CD4-positive, alpha-beta T cell treated with Interleukin-2 at 100 ng/mL for 4 hours (primary cell): ENCODE results near the gene BRCC3.

Experiments
- DNase-seq: peaks from one replicate; pipeline ENCODE4 v3.0.0-alpha.2; 2020; ENCODE audit warnings: low spot score

The BRCC3 gene

DNA sequence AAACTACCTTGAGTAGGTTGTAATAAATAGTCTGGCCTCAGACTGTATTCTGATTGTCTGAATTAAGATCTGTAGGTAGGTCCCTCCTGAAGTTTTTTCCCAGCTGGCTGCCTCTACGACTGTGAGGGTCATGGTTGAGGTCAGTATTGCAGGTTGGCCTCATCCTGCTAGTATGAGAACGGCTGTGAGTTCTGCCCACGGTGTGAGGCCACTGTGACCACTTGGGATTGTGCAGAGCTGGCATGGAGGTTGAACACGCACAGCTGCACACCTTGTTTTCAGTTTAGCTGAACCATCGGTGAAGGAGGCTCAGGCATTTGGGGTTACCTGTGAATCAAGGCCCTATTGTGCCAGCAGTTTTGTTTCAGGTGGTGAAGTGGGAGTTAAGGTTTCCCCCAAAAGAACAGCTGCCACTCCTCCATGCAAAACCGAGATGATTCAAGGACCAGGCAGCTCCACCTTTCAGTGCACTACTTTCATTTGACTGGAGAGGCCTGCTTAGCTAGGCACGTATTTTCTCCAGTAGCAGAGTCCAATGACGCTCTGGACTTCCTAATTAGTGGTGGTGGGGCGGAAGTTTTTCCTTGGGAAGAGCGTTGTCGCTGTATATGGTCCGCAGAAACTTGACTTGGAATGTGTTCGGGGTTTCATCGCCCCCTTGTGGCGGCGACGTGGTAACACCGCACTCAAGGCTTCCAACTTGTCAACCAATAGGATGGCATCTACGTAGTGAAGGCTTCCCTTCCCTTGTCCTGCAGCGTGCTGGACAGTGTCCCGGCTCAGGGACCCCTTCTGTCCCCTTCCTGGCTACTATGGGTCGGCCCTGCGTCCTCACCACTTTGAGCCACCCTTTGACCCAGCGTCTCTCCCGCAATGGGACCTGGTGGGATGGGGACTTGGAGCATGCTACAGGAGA is 14.2 kb upstream of the BRCC3 start:
- peak; percentile 57 for DNase-seq

DNA sequence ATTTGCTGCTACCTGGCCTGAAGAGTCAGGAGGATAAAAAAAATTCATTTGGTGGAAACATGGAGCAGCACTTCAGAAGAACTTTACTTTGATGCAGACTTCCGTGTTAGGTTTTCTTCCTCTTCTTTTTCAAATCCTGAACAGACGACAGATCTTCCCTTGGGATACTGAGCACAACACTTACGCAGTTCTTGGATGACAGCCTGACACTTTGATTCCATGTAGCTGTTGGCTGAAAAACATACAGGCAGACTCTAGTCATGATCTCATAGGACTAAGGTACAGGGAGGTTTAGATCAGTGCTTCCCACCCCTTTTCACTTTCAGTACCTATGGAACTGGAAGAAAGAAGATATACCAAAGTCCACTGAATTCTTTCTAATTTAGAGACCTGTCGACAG is 9.5 kb upstream of the BRCC3 start:
- DNase-seq, result no peak

DNA sequence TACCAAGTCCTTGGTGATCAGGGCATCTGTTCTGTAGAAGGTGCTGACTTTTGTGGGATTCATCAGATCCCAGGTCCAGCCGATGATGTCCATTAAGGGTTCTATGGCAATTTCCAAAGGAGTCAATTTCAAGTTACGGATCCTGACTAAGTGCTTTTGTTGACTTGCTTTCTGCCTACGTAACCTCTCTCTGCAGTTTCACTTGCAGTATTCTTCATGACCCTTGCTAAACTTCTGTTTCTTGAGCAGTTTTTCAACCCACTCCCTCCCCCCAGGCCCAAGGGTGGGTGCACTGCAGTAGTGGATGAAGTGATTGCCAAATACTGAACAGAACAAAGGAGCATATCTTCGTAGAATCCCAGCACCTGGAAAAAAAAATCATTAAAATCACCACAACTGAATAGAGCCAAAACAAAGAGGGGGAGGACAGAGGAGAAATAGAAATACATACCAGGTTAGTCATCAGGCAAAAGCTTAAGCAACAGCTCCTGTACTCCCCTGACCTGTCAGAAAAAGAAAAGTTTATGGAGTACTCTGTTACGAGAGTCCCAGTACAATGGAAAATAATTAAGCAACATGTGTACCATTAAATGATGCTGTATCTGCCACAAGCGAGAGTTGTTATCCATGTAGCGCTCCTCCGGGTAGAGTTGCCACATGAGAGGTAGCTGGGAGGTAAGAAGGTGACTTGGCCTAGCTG is 6.1 kb upstream of the BRCC3 start:
- no peak for DNase-seq

DNA sequence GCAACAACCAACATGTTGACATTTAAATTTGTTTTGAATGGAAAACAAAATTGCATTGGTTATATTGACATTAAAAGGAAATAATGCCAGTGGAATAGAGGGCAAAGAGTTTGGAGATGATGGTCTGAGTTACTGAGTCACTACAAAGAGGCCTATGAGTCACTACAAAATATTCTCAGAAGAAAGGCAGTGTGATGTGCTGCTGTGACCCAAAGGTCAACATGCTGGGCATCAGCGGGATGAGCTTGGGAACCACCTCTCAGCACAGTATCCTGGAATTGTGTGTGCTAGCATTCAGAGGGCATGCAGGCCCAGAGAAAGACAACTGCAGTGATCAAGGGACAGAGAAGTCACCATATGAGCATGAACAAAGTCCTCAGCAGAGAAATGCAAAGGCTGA is 3.1 kb upstream of the BRCC3 start:
- DNase-seq, result no peak

DNA sequence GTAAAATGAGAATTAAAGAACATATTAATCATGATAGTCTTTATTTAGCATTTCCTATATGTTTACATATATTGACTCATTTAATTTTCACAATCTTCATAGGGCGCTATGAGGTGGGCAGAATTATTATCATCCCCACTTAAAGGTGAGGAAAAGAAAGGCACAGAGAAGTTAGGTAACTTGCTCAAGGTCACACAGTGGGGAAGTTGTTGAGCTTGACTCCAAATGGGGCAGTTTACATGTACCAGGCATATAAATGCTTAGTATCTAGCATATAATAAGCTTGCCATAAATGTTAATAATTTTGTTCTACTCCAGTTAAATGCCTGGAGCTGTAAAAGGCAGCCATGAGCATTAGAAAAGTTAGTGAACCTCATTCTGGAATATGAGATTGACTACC is 1.9 kb upstream of the BRCC3 start:
- DNase-seq, result no peak

DNA sequence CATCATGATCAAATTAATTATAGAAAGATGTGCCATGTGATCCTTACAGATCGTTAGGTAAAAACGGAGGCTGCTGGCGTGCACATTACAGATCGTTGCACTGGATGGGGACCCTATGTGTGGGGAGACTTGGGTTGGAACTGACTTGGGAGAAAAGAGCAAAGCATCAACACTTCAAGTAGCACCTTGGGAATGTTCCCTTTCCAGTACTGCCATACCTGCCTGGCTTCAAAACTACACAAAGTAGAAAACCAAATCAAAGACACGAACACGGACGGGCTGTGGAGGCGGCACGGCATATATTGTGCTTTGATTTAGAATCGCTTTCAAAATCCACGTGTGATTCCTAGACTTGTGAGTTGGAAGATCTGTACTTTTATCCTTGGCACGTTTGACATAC is 1.3 kb upstream of the BRCC3 start:
- DNase-seq, result no peak

DNA sequence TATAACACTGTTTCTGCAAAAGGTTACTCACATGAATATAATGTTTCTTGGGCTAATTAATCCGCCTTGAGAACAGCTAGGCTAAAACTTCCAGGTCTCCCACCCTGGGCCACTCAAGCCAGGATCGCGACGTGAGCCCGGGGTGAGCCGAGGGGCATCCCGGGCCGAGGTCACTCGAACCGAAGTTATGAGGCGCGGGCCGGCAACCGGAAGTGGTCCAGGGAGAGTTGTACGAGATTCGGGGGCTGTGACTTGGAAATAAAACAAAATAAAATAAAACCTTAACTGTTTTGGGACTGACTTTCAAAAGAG is 689 bp upstream of the BRCC3 start:
- no peak for DNase-seq

DNA sequence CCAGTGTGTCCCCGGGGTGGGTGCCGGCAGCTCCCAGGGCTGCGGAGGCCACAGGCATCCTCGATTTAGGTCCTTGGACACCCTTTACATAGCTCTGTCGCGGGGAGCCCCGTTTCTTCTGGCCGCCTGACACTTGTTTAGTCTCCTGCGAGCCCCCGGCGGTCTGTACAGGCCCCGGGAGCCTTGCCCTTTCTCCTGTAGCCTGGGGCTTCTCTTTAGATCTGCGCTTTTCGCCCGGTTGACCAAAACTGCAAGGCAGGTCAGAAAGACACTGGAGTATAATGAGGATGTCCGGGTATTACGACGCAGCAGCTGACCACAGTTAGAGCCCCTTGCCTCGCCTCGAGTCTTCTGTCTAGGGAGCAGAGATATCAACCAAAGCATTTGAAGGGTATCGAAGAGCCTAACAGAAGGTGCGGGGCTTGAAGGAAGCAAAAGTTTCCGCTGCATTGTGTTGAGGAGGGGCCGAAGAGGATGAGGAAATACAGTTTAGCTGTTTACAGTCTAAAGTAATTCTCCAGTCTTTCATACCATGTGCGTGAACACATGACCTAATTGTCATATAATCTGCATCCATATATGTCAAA is 479 bp downstream of the BRCC3 start:
- DNase-seq, result no peak

DNA sequence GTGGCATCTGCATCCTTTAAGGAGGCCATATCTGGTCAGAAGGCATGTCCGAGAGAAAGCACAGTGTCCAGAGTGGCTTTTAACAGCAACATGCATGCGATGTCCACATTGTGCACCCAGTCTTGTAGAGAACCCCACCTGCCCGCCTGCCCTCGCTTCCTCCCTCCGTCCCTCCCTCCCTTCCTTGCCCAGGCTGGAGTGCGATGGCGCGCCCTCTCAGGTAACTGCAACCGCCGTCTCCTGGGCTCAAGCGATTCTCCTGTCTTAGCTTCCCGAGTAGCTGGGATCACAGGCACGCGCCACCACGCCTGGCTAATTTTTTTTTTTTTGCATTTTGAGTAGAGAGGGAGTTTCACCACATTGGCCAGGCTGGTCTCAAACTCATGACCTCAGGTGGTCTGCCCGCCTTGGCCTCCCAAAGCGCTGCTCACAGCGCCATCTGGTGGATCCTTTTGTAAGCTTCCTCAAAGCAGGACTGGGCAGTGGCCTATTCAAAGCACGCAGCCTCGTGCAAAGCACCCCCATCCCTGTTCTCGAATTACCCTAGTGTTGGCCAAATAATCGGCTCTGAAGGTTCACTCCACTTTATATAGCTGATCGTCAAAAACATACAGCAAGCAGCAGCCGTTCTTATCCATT is 15.0 kb downstream of the BRCC3 start:
- DNase-seq, result peak; percentile 44

DNA sequence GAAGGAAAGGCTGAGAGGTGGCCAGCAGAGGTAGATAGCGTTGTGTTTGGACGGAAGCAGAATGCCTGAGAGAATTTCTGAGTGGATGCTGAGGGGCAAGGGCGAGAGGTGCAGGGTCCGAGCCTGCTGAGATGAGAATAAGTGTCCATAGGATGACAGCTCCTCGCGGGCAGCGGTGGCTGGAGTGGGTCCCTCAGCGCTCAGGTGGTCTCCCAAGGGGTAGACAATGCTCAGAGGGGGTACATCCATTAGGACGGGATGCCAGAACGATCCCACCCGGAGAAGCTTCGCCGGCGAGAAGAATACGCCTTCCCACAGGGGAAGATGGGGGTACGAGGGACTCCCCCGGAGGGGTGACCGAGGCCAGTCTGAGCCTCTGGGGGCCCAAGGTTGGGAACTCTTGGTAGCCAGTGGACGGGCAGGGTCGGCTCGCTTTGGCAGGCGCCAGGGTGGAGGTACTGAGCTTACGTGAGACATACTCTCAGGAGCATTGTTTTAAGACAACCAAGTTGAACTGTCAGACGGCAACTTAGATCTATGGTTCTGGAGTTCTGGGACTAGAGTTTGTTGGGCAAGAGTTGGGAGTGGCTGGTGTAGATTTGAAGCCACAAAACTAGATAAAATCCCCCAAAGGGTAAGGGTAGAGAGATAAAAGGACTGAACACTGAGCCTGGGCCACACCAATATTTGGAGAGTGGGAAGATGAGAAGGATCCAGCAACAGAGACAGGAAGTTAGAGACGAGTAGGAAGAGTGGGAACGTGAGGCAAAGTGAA is 15.8 kb downstream of the BRCC3 start:
- no peak for DNase-seq

DNA sequence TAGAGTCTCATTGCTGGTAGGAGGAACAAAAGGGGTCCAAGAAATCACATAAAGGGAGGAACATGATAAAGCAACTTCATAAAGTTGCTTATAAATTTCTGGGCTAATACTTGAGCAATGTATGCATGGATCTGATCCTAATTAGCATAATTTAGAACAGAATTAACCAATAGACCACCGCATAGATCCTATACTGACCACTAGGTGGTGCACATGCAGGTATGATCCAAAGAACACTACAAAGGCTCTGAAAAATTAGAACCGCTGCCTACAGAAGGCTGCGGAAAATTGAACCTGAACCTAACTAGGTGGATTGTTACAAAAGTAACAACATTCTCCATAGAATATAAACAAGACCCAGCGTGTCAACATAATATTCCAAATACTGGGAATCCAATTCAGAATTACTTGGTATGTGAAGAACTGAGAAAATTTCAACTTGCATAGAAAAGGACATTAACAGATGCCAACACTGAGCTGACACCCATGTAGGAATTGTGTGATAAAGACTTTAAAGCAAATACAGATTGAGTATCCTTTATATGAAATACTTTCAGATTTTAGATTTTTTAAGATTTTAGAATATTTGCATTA is 23.3 kb downstream of the BRCC3 start:
- peak; percentile 51 for DNase-seq

DNA sequence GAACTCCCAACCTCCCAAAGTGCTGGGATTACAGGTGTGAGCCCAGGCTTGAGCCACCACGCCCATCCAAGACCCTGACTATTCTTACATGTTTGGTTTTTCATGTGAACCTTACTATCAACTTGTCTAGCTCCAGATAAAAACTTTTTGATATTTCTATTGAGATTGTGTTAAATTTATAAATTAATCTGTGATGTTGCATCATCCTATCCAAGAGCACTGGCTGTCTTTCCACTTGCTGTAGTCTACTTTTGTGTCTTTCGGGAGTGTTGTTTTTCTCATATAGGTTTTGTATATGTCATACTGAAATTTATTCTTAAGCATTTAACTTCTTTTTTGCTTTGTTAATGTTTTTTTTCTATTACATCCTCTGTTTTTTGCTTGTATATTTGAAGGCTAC is 34.6 kb downstream of the BRCC3 start:
- DNase-seq, result no peak

DNA sequence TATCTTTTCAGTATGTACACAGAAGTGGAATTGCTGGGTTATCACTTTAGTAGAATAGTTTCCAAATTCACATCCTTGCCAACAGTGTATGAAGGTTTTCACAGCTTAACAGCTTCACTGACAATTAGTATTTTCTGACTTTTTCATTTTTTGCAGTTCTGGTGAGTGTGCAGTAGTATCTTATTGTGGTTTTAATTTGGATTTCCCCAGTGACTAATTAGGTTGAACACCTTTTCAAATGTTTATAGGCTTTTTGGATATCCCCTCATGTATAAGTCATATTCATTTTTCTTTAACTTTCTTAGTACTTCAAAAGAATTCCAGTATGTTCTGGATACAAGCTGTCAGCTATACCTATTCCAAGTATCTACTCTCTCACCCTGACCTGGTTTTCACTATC is 37.1 kb downstream of the BRCC3 start:
- DNase-seq, result peak; percentile 0

DNA sequence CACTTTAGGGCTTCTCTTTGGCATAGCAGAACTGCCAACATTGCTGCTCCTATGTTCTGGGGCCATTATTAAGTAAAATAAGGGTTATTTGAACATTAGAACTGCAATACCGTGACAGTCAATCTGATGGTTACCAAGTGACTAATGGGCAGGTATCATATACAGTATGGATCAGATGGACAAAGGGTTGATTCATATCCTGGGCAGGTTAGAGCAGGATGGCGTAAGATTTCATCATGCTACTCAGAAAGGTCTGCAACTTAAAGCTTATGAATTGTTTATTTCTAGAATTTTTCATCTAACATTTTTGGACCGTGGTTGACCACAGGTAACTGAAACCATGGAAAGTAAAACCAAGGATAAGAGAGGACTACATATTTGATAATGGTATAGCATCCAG is 40.9 kb downstream of the BRCC3 start:
- DNase-seq, result no peak

DNA sequence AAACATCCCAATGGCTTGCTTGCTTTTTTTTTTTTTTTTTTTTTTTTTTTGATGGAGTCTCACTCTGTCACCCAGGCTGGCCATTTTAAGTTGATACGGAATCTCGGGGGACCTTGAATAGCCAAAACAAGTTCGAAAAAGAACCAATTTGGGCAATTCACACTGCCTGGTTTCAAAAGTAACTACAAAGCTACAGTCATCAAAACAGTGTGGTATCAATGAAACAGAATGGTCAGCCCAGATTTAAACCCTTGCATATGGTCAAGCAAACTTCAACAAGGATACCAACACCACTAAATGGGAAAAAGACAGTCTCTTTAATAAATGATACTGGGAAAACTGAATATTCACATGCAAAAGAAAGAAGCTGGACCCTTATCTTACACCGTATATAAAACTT is 41.8 kb downstream of the BRCC3 start:
- no peak for DNase-seq

DNA sequence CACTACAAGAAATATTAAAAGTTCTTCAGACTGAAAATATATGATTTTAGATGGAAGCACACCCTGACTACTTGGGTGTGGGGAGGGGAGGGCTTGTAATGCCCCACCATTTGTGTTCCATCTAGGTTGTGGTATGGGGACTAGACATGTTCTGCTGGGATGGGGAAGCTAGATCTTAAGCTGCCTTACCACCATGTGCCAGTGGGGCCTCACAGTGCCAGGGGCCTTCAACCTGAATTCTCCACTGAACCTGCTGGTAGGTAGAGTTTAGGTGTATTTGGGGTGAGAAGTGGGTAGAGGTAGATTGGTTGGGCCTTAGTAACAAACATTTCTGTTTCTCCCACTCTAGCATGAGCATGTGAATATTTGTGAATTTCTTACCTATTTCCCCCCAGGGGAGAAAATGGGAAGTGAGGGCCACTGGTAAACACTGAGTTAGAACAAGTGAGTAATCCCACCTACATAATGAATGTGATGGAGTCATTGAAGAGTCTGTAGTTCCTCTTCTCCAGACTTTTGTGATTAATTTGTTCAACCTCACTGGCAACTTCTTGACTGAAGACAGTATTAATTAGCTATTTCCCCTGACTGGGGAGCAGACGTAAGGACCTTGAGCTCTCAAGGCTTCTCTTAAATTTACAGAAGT is 44.0 kb downstream of the BRCC3 start:
- no peak for DNase-seq

DNA sequence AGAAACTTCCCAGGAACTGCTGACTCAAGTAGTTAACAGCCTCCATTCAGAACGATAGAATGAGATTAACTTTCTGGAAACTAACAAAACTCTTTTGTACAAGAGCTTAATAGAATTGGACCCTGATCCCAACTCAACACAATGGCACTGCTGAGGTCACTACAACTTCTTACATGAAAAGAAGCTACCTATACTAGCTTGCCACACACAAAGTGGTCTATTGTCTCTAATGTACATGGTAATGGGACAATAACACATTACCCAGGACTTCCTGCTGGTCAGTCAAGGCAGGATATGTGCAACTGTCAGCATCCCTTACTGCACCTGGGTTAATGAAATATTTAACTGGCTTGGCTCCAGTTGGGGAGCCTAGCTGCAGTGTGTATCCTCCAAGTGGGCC is 56.2 kb downstream of the BRCC3 start:
- DNase-seq, result no peak

DNA sequence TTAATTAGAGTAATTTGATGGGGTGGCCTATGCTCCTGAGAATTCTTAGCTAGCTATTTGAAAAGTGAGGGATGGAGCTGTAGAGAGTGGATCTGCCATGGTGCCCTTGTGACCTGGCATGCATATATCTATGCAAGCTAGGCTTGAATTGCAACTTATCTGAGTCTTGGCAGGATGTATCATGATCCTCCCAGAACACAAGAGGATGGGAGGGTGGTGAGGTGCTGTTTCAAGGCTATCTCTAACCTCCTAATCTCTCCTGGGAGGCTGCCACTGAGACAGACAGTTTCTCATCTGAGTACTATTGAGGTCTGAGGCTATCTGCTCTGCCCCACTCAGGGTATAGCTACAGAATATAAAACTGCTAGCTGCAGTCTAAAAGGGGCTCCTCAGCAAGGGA is 56.6 kb downstream of the BRCC3 start:
- no peak for DNase-seq

DNA sequence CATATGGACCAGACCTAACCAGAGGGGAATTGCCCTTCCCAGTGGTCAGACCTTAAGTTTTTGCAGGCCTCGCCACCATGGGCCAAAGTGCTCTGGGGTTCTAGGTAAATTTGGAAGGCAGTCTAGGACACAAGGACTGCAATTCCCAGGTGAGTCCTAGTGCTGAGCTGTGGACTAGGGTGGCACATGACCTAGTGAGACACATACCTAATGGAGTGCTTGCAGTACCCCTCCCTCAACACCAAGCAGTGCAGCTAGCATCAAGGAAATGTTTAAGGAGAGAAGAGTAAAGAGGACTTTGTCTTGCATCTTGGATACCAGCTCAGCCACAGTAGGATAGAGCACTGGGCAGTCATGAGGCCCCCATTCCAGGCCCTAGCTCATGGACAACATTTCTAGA is 60.8 kb downstream of the BRCC3 start:
- DNase-seq, result no peak

DNA sequence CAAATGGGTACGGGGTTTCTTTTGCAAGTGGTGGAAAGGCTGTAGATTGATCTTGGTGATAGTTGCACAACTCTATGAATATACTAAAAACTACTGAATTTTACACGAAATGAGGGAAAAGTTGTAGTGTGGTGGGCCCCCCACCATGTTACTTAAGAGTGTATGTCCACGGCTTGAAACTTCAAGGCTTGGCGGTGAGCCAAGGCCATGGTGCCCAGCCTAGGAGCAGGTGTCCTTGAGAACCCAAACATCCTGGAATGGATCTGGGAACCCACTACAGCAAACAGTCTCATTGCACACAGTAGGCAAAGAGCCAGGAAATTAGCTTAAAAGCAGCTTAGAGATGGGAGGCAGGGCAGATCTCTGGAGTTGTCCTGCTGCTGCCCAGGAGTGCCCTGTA is 62.9 kb downstream of the BRCC3 start:
- DNase-seq, result no peak

DNA sequence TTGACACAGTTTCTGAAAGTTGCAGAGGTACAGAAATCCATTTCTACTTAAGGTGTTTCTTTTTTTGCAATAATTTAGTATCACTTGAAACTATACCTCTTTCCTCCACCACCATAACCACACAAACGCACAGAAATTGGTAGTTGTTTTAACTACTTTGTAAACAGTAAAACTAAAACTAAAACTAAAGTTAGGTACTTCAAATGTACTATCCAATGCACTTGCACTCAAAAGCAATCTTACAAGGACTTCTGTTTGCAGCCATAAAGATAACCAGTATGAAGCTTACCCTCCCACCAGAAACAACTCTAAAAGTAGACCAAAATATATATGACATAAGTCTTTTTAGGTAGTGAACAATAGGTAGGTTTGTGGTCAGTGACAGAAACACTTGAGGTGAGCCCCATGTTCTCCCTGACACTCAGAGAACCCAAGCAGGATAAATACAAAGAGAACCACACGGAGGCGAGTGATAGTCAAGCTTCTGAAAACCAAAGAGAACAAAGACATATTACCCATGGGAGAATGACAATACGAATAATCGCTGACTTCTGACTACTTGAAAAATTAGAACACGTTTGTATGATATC is 72.7 kb downstream of the BRCC3 start:
- no peak for DNase-seq
